Ectodermal cell (in vitro differentiated cells): ENCODE measurements around the gene WDR72.

Source experiments
- H3K27ac ChIP-seq: 2 replicates; pipeline ENCODE4 v1.7.0; 2013; ENCODE audit warnings: mild to moderate bottlenecking, low read depth, low read length; ENCODE audit not compliant: insufficient read depth, poor library complexity, severe bottlenecking
- H3K27me3 ChIP-seq: 2 replicates; pipeline ENCODE4 v1.7.0; 2013; ENCODE audit warnings: mild to moderate bottlenecking, low read length; ENCODE audit not compliant: insufficient read depth, control insufficient read depth, poor library complexity, severe bottlenecking
- H3K36me3 ChIP-seq: one replicate; pipeline ENCODE4 v1.7.0; 2013; ENCODE audit warnings: low read length; ENCODE audit not compliant: control insufficient read depth, insufficient read depth
- H3K4me1 ChIP-seq: one replicate; pipeline ENCODE4 v1.7.0; 2013; ENCODE audit warnings: low read length; ENCODE audit not compliant: control insufficient read depth, insufficient read depth
- H3K4me3 ChIP-seq: 2 replicates; pipeline ENCODE4 v1.7.0; 2013; ENCODE audit warnings: low read depth, low read length, control low read depth; ENCODE audit not compliant: insufficient read depth
- H3K9me3 ChIP-seq: 2 replicates; pipeline ENCODE4 v1.7.0; 2013; ENCODE audit warnings: mild to moderate bottlenecking, low read length, moderate library complexity; ENCODE audit not compliant: control insufficient read depth
- WGBS, 2 experiments: methylation state at CpG; one replicate each; pipeline ENCODE4 v1.1.7; 2013; ENCODE audit warnings: missing lambda C conversion rate in 2 of 2; 5-methylcytosine and 5-hydroxymethylcytosine counted together

Gene WDR72

GRCh38 chr15:53757906-53758305 lies 1.6 kb downstream of the WDR72 start:
- Histone ChIP-seq H3K9me3 (no peaks in the 10 kb centered on the region), H3K4me1 (no peaks in the 10 kb centered on the region), H3K36me3 (no peaks in the 10 kb centered on the region), H3K4me3 (no peak overlapping the region), H3K27me3 (peaks cover 34% of the 10 kb centered on the region), H3K27ac (no peak overlapping the region)
- WGBS, 2 experiments = 93% methylated on average over 5 of the region's 6 CpGs

- H3K27ac ChIP-seq = no peak overlapping the region
- 78 to 82% methylated on average over 1 of the region's 1 CpG for WGBS, 2 experiments
- H3K4me1 ChIP-seq = no peaks in the 10 kb centered on the region
- H3K36me3 ChIP-seq = no peaks in the 10 kb centered on the region
- no peak overlapping the region for H3K4me3 ChIP-seq
- H3K9me3 ChIP-seq = no peaks in the 10 kb centered on the region
- peaks cover 13% of the 10 kb centered on the region for H3K27me3 ChIP-seq
These were observed 5.7 kb downstream of the WDR72 start for GRCh38 chr15:53753813-53754212.

GRCh38 chr15:53752406-53752805 lies 7.1 kb downstream of the WDR72 start:
- WGBS, 2 experiments = 88% methylated on average over 4 of the region's 4 CpGs
- Histone ChIP-seq H3K27me3 (no peaks in the 10 kb centered on the region), H3K27ac (no peak overlapping the region), H3K36me3 (no peaks in the 10 kb centered on the region), H3K4me3 (no peak overlapping the region), H3K9me3 (no peaks in the 10 kb centered on the region), H3K4me1 (no peaks in the 10 kb centered on the region)

DNA sequence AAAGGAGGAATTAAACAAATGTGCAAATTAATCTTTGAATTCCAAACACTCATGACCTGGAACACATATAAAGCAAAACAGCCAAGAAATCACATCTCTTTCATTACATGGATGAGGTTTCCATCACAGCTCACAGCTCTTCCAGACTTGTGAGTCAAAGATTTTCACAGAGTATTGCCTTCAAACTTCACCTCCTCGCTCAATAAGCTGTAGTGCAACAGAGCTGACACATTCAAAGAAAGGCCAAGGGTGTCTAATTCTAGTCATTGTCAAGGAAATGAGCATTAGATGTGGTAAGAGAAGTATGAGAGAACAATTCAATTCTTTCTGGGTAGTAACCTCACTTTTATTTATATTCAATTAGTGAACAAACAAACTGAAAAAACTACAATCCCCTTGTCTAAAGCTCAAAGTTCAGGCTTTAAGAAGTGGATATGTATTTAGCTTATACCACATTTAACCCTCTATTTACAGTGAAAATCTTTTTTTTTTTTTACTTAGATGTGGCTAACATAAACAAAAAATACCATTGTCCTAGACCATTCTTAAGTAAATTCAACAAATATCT lies 11.9 kb downstream of the WDR72 start:
- no peak overlapping the region for H3K4me3 ChIP-seq
- no peaks in the 10 kb centered on the region for H3K4me1 ChIP-seq
- H3K36me3 ChIP-seq = no peaks in the 10 kb centered on the region
- no peak overlapping the region for H3K27ac ChIP-seq
- no peaks in the 10 kb centered on the region for H3K27me3 ChIP-seq
- 78 to 85% methylated on average over 1 of the region's 1 CpG for WGBS, 2 experiments
- H3K9me3 ChIP-seq = no peaks in the 10 kb centered on the region

GRCh38 chr15:53746101-53746500 lies 13.4 kb downstream of the WDR72 start:
- H3K27me3 ChIP-seq = no peaks in the 10 kb centered on the region
- no peak overlapping the region for H3K4me3 ChIP-seq
- no peaks in the 10 kb centered on the region for H3K9me3 ChIP-seq
- 100% methylated on average over 1 to 3 of the region's 3 CpGs for WGBS, 2 experiments
- no peaks in the 10 kb centered on the region for H3K36me3 ChIP-seq
- no peaks in the 10 kb centered on the region for H3K4me1 ChIP-seq
- no peak overlapping the region for H3K27ac ChIP-seq

- Histone ChIP-seq H3K4me3 (no peak overlapping the region), H3K27ac (no peak overlapping the region), H3K9me3 (no peaks in the 10 kb centered on the region), H3K27me3 (no peaks in the 10 kb centered on the region), H3K36me3 (no peaks in the 10 kb centered on the region), H3K4me1 (no peaks in the 10 kb centered on the region)
- WGBS, 2 experiments = 93% methylated on average over 3 of the region's 4 CpGs
These were observed 19.8 kb downstream of the WDR72 start for GRCh38 chr15:53739651-53740050.

DNA sequence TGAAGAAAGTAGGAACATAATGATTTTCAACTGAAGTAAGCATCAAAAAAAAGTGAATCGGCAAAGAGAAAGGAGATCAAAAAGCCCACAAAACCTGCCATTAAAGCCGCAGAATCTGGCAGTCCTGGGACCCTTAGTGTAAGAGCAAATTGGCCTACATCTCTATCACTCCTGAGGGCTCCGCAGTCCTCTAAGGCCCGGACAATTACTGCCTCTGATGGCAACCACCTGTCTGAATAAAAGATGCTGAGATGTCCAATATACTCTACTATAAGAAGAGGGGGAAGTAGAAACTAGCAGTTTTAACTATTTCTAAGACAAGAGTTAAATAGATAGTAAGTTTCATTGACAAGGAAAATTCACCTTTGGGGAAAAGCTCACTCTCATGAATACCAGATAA lies 20.3 kb downstream of the WDR72 start:
- 97% methylated on average over 2 to 4 of the region's 4 CpGs for WGBS, 2 experiments
- Histone ChIP-seq H3K27me3 (no peaks in the 10 kb centered on the region), H3K9me3 (no peaks in the 10 kb centered on the region), H3K36me3 (no peaks in the 10 kb centered on the region), H3K4me1 (no peaks in the 10 kb centered on the region), H3K27ac (no peak overlapping the region), H3K4me3 (no peak overlapping the region)

DNA sequence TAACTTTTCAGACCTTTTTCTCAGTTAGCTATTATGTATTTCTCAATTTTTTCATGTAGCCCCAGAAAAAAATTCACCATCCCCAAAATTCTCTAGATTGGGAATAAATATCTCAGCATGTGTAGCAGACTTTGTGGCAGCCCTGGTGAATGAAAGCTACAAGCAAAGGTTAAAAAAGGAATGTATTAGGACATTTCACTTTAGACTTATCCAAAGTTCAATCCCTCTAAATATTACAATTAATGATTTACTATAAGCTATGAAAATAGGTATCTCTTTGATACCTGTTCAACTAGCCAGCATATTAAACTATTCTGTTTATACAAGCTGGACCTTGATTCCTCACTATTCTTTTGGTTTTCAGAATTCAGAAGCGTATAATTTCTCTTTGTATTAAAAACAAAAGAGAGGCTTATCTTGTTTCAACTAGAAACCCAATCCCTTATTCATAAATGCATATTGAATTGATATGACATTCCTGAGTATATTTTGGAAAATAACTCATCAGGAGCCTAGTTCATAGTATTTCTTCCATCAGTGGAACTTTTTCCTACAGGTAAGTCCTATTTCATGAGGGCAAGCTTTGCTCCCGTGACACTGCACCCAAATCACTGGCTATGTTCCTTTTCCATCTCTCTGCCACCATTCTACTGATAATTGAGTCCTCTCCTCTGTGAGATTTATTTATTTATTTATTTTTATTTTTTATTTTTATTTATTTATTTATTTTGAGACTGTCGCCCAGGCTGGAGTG lies 38.0 kb downstream of the WDR72 start:
- no peaks in the 10 kb centered on the region for H3K9me3 ChIP-seq
- no peaks in the 10 kb centered on the region for H3K27me3 ChIP-seq
- H3K4me3 ChIP-seq = no peak overlapping the region
- H3K4me1 ChIP-seq = no peaks in the 10 kb centered on the region
- 94 to 97% methylated on average over 2 to 3 of the region's 3 CpGs for WGBS, 2 experiments
- H3K36me3 ChIP-seq = no peaks in the 10 kb centered on the region
- no peak overlapping the region for H3K27ac ChIP-seq

DNA sequence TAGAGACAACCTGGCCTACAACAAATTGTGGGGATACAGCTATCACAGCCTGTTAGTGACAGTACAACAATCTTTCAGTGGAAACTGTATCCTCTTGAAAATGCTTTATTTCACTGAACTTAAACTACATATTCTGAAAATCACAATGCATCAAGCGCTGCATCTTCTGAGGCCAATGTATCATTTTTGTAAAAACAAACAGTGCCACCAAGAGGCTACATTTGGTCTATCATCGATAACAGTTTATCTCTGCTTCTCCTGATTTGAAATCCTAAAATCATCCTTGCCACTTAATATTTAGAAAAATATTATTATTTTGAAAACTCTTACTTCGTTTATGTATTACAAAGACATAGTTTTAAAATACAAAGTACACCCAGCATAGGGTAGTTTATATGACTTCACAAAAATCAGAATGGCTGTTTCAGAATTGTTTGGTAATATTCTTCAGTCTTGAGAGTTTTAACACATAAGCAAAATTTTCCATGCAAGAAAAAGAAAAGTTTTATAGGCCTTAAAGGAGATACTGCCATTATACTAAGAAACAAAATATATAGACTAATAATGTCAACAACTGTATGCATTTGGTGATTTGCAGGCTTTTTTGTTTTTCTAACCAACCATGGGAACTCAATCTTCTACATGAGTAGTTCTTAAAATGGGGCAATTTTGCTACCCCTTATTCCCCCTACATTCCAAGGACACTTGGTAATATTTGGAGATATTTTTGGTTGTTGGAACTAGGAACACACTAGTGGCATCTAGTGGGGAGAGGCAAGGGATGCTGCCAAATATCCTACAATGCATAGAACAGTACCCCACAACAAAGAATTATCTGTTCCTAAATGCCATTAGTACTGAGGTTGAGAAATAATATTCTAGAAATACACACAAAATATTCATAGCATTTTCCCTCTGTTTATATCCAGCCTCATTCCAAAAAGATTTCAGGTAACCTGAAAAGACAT lies 42.3 kb downstream of the WDR72 start:
- Histone ChIP-seq H3K4me1 (no peaks in the 10 kb centered on the region), H3K27me3 (no peaks in the 10 kb centered on the region), H3K36me3 (no peaks in the 10 kb centered on the region), H3K27ac (no peak overlapping the region), H3K9me3 (no peaks in the 10 kb centered on the region), H3K4me3 (no peak overlapping the region)
- WGBS, 2 experiments = 33 to 38% methylated on average over 2 of the region's 3 CpGs

DNA sequence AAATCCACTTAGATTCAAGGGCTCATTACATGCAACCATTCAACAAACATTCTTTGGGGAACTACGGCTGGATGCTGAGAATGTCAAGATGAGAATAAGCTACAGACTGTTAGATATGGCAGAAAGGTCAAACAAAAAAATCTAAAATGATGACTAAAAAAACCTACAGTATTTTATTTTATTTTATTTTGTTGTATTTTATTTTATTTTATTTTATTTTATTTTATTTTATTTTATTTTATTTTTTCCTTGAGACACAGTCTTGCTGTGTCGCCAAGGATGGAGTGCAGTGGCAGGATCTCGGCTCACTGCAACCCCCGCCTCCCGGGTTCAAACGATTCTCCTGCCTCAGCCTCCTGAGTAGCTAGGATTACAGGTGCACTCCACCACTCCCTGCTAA lies 46.2 kb downstream of the WDR72 start:
- Histone ChIP-seq H3K4me3 (no peak overlapping the region), H3K27ac (no peak overlapping the region), H3K27me3 (no peaks in the 10 kb centered on the region), H3K36me3 (no peaks in the 10 kb centered on the region), H3K9me3 (no peaks in the 10 kb centered on the region), H3K4me1 (no peaks in the 10 kb centered on the region)
- WGBS, 2 experiments = 93 to 100% methylated on average over 5 to 6 of the region's 6 CpGs
